Measurements from ENCODE around the gene GRIN2B. TPM values are rescaled to one million over a fixed set of nuclear protein-coding genes. Genes with fewer than 3 reads are reported as not detected.

The GRIN2B gene
- total and polyA plus RNA-seq, 9 of the 15 experiments (the other 6 are each of a cell fraction or from before 2014, with no cell fraction given) = not detected

DNA sequence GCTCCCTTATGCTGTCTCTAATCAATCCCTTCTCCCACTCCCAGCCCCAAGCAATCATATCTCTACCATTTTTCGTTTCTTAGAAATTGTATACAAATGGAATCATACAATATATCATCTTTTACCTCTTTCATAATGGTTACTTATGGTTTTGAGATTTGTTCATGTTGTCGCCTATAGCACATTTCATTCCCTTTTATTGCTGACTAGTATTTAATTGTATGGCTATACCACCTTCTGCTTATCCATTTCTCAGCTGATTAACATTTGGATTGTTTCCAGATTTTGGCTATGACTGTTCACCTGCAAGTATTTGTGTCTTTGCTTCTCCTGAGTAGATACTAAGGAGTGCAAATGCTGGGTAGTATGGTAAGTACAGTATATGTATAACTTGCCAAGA is 36.7 kb upstream of the GRIN2B start (continued):
- TF ChIP-seq HNRNPK (IDR thresholded peaks at IDR 0.05; ENCODE audit: low read depth, low read length, poor library complexity, severe bottlenecking) (no peak), SAFB (IDR thresholded peaks at IDR 0.05; ENCODE audit: borderline replicate concordance, low read depth, low read length) (no peak), NR2F6 (CRISPR knock-in tag; IDR thresholded peaks at IDR 0.05) (no peak), ZNF316 (IDR thresholded peaks at IDR 0.05) (peak; percentile 53)
- TF ChIP-seq, protein P1, sequence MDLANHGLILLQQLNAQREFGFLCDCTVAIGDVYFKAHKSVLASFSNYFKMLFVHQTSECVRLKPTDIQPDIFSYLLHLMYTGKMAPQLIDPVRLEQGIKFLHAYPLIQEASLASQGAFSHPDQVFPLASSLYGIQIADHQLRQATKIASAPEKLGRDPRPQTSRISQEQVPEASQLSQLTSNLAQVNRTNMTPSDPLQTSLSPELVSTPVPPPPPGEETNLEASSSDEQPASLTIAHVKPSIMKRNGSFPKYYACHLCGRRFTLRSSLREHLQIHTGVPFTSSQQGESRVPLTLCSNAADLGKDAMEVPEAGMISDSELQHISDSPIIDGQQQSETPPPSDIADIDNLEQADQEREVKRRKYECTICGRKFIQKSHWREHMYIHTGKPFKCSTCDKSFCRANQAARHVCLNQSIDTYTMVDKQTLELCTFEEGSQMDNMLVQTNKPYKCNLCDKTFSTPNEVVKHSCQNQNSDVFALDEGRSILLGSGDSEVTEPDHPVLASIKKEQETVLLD (IDR thresholded peaks at IDR 0.05) = no peak

- H3K27ac ChIP-seq (ENCODE audit: extremely low read depth, low read depth, low read length) = no peak overlapping the region
- H4K20me1 ChIP-seq (replicated peaks; ENCODE audit: control insufficient read depth, insufficient read depth, low read length) = no peaks in the 10 kb centered on the region
- no peak overlapping the region for H3K9ac ChIP-seq (ENCODE audit: insufficient read depth in 1 of 2, low read depth in 2 of 2, low read length in 2 of 2)
- H3K36me3 ChIP-seq (ENCODE audit: control insufficient read depth, insufficient read depth, low read length) = no peaks in the 10 kb centered on the region
- ChIA-PET POLR2A (no interaction called here), CTCF (ENCODE audit: low intra/inter-chr PET ratio) (no interaction called here)
- H3K4me1 ChIP-seq (replicated peaks in 1 of 2; ENCODE audit: control insufficient read depth in 2 of 2, insufficient read depth in 2 of 2, low read length in 2 of 2) = no peaks in the 10 kb centered on the region
- no TSS peak for BruUV-seq (replicated peaks)
- intact Hi-C loops (cut with micrococcal nuclease) = no loop called here
- in situ Hi-C loops (cut with MboI) = no loop called here
- DNase-seq (ENCODE audit: extremely low read depth in 1 of 4, low spot score in 3 of 4) = no peak
- no peak for FAIRE-seq
- H2AFZ ChIP-seq (ENCODE audit: low read depth, low read length) = no peak overlapping the region
- H3K27me3 ChIP-seq (ENCODE audit: control insufficient read depth in 2 of 2, insufficient read depth in 2 of 2, low read length in 2 of 2) = no peaks in the 10 kb centered on the region
- ATAC-seq = no peak
- no peaks in the 10 kb centered on the region for H3K79me2 ChIP-seq (ENCODE audit: control insufficient read depth, insufficient read depth, low read length)
- H3K9me3 ChIP-seq (replicated peaks; ENCODE audit: control insufficient read depth, insufficient read depth, low read depth, low read length) = no peaks in the 10 kb centered on the region
- WGBS (ENCODE audit: insufficient coverage, low coverage, missing lambda C conversion rate) = 7% methylated on average over 1 of the region's 1 CpG
- no peak overlapping the region for H3K4me2 ChIP-seq (ENCODE audit: insufficient read depth, low read length)
- no peaks in the 10 kb centered on the region for H3K9me1 ChIP-seq (ENCODE audit: control insufficient read depth, insufficient read depth, low read length)
- H3K4me3 ChIP-seq = no peak overlapping the region
- TF ChIP-seq ZNF717 (CRISPR knock-in tag; IDR thresholded peaks at IDR 0.05) (no peak), MXI1 (IDR thresholded peaks at IDR 0.05; ENCODE audit: low read depth, low read length) (no peak), ZNF121 (CRISPR knock-in tag; conservative IDR thresholded peaks at IDR 0.05) (no peak), MAFF (IDR thresholded peaks at IDR 0.05; ENCODE audit: low read length) (no peak), SLC30A9 (CRISPR knock-in tag; IDR thresholded peaks at IDR 0.05) (no peak), GABPB2 (CRISPR knock-in tag; conservative IDR thresholded peaks at IDR 0.05) (no peak), ZBTB40 (IDR thresholded peaks at IDR 0.05) (no peak), ZBTB40 (CRISPR knock-in tag; IDR thresholded peaks at IDR 0.05) (no peak), ZNF507 (tag; conservative IDR thresholded peaks at IDR 0.05) (no peak)
Observed at GRCh38 chr12:14010989-14011388, 29.6 kb upstream of the GRIN2B start.
